ENCODE measurements around the gene ZNF337.
"Not testable (repeated sequence)": the region's sequence is repeated elsewhere in the genome, so short reads cannot be mapped to it uniquely, and the experiment has no call there.

The ZNF337 gene

GRCh38 chr20:25675161-25675560 lies 21.5 kb downstream of the ZNF337 start:
- no peak for FAIRE-seq
- DNase-seq (ENCODE audit: insufficient read length, low spot score): no peak
- no peak for TF ChIP-seq CTCF (IDR thresholded peaks at IDR 0.05; ENCODE audit: insufficient read depth, missing control alignments)

- no peak for FAIRE-seq
- TF ChIP-seq CTCF (IDR thresholded peaks at IDR 0.05; ENCODE audit: insufficient read depth, missing control alignments): no peak
- DNase-seq (ENCODE audit: insufficient read length, low spot score): no peak
These were observed 23.9 kb downstream of the ZNF337 start for GRCh38 chr20:25672659-25673235.

- DNase-seq (ENCODE audit: insufficient read length, low spot score): no peak
- no peak for TF ChIP-seq CTCF (IDR thresholded peaks at IDR 0.05; ENCODE audit: insufficient read depth, missing control alignments)
- no peak for FAIRE-seq
These were observed 26.7 kb downstream of the ZNF337 start for GRCh38 chr20:25669826-25670422.

GRCh38 chr20:25668446-25668845 lies 28.2 kb downstream of the ZNF337 start:
- FAIRE-seq (no peak), DNase-seq (ENCODE audit: insufficient read length, low spot score) (no peak)
- no peak for TF ChIP-seq CTCF (IDR thresholded peaks at IDR 0.05; ENCODE audit: insufficient read depth, missing control alignments)

- TF ChIP-seq CTCF (IDR thresholded peaks at IDR 0.05; ENCODE audit: insufficient read depth, missing control alignments): no peak
- FAIRE-seq (no peak), DNase-seq (ENCODE audit: insufficient read length, low spot score) (no peak)
These were observed 36.7 kb downstream of the ZNF337 start for GRCh38 chr20:25659999-25660398.

GRCh38 chr20:25654487-25654886 lies 42.2 kb downstream of the ZNF337 start:
- no peak for FAIRE-seq
- DNase-seq (ENCODE audit: insufficient read length, low spot score): no peak
- TF ChIP-seq CTCF (IDR thresholded peaks at IDR 0.05; ENCODE audit: insufficient read depth, missing control alignments): no peak

- not testable (repeated sequence) for FAIRE-seq
These were observed 43.8 kb downstream of the ZNF337 start for GRCh38 chr20:25652866-25653265.

More at GRCh38 chr20:25652866-25653265, 43.8 kb downstream of the ZNF337 start:
- DNase-seq (ENCODE audit: insufficient read length, low spot score): not testable (repeated sequence)

Measured in D721Med (cell line).